Activated CD4-positive, CD25-positive, alpha-beta regulatory T cell treated with anti-CD3 and anti-CD28 coated beads, Interleukin-2, amount 50 U/mL, for 16 hours (primary cell): ENCODE results near the gene SPATA1.
"Not testable (repeated sequence)": the region's sequence is repeated elsewhere in the genome, so short reads cannot be mapped to it uniquely, and the experiment has no call there.

Experiments used
- DNase-seq: peaks from one replicate; pipeline ENCODE4 v3.0.0-alpha.2; 2020; ENCODE audit warnings: low read depth, low spot score

Gene SPATA1

GRCh38 chr1:84594959-84595358 is 88.8 kb downstream of the SPATA1 start:
- not testable (repeated sequence) for DNase-seq

DNA sequence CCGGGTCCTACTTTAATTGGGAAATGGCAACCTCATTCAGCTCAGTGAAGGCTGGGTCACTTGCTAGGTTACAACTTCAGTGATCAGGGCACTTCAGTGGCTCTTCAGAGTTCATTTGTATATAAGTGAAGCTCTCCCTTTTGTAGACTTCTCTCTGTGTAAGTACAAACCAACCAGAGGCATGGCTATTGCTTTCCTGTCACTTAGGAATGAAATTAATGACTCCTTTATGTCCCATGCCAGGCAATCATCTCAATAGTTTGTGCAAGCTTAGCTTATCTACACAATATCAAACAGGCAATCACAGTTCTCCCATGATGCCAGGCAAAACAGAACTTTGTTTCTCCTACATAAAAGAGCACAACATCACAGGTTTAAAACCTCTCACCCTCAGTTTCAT is 90.8 kb downstream of the SPATA1 start:
- no peak for DNase-seq

- no peak for DNase-seq
Observed at GRCh38 chr1:84598418-84598817, 92.2 kb downstream of the SPATA1 start.

DNA sequence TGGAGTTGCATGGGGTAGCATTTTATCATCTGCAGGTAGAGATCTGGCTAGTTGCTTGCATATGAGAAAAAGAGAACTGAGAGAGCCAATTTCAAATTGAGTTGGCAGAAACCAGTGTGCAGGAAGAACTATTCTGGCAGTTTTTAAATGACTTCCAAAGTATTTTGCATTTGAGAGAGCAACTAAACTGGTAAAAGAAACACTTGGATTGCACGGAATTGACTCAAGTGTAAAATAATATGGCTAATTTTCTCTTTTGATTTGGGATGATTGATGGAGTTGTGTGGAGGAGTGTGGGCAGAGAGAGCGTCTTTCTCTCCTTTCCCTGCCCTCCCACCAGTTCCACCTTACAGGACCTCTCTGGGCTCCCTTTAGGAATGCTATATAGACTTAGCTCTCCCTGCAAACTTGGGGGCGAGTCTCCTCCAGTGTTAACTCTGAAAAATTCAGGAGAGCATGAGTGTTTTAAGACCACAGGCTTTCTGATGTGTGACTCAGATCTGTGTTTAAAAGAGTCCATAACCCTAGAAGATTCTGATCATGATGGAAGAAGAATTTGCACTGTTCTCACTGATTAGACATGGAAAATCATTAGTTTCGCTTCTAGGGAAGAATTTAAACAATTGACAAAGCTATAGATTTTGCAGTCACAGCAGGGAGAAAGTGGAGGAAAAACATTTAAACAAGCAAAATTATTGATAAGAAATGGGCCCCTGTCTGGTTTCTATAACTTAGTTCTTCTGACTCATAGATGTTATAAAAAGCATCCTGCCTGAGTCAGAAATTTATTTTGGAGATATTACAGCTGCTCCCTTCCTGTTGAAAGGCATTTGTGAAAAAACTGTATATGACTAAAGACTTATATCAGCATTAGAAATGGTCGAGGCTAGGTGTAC is 92.9 kb downstream of the SPATA1 start:
- DNase-seq = no peak

DNA sequence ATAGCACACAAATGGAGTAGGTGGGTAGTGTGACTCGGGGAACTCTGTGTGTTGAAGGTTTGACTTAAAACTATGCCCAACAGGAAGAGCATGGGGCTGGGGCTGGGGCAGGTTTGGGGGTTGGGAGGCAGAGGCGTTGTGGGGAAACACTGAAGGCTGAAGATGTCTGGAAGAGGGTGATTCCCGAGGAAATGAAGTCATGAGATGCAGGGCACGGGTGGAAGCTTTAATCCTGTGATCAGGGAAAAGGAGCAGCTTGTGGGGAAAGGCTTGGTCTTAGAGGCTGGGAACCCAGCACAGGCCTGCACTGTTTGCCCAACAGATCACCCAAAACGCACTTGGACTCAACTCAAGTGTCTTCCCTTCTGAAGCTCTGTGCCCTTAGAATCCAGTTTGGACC is 94.6 kb downstream of the SPATA1 start:
- no peak for DNase-seq

GRCh38 chr1:84603223-84603622 is 97.0 kb downstream of the SPATA1 start:
- no peak for DNase-seq

- DNase-seq = no peak
Observed at GRCh38 chr1:84603941-84604830, 98.0 kb downstream of the SPATA1 start.

- no peak for DNase-seq
Observed at GRCh38 chr1:84605157-84605556, 99.0 kb downstream of the SPATA1 start.

DNA sequence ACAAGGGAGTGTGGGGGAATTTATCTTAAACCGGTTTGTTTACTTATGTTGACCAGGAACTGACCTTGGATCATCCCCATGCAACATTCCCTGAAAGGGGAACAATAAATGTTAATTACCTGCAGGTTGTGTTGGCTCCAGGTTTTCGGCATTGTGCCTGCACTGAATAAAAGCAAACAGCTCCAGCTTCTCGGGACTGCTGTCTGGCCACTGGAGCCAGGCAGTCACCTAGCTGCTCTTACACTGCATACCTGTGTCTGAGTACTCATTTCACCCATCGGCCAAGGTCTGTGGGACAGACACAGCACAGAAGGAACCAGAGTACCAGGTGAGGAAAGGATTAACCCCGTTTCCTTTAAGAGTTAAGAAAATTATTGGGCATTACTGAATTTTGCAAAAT is 100.8 kb downstream of the SPATA1 start:
- no peak for DNase-seq

- DNase-seq = no peak
Observed at GRCh38 chr1:84611091-84611490, 104.9 kb downstream of the SPATA1 start.

DNA sequence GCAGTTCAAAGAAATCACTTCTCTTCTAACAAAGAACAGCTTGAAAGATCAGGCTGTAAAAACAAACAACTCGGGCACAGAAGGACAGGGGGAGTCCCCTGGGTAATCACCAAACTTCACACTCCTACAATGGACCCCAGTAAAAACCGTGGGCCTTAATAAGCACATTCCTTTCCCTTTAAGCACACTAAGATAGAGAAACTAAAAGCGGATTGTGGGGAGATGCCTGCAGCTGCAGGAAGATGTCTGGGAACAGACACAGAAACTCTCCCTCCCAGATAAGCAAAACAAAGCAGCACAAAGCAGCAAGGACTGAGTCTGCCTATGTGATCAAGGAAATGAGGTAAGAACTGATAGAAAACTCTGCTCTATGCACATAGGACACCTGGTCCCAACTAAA is 105.6 kb downstream of the SPATA1 start:
- no peak for DNase-seq

GRCh38 chr1:84613026-84613425 is 106.8 kb downstream of the SPATA1 start:
- no peak for DNase-seq

GRCh38 chr1:84613887-84614286 is 107.7 kb downstream of the SPATA1 start:
- no peak for DNase-seq

DNA sequence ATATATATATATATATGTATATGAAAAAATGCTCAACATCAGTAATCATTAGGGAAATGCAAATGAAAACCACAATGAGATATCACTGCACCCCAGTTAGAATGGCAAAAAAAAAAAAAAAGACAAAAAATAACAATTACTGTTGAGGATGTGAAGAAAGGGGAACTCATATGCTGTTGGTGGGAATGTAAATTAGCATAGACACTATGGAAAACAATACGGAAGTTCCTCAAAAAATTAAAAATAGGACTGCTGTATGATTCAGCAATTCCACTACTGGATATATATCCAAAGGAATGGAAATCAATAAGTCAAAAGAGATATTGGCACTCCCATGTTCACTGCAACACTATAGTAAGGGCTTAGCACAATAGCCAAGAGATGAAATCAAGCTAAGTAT is 109.6 kb downstream of the SPATA1 start:
- no peak for DNase-seq
